HEK293 (cell line): ENCODE measurements around the gene ABCB9.

Source experiments
- REST ChIP-seq: fragments of 450-650 bp; formaldehyde crosslinking; IDR thresholded peaks from 2 replicates; pipeline ENCODE4 v1.5.1; 2016; ENCODE audit warnings: missing biosample characterization, missing genetic modification characterization
- SCRT1 ChIP-seq: fragments of 450-650 bp; formaldehyde crosslinking; IDR thresholded peaks from 2 replicates; pipeline ENCODE4 v1.5.1; 2016; ENCODE audit warnings: missing biosample characterization, missing genetic modification characterization, borderline replicate concordance
- SETDB1 ChIP-seq: IDR thresholded peaks from one replicate; pipeline ENCODE4 v1.6.1; 2017; ENCODE audit warnings: mild to moderate bottlenecking, low read length, moderate library complexity, mixed read lengths; ENCODE audit not compliant: insufficient read length
- WT1 ChIP-seq: fragments of 450-650 bp; formaldehyde crosslinking; IDR thresholded peaks from 2 replicates; pipeline ENCODE4 v1.5.1; 2016; ENCODE audit warnings: missing biosample characterization, missing genetic modification characterization
- ZBTB20 ChIP-seq: fragments of 450-650 bp; formaldehyde crosslinking; IDR thresholded peaks from 2 replicates; pipeline ENCODE4 v1.5.1; 2016; ENCODE audit warnings: missing biosample characterization, missing genetic modification characterization
- ZBTB44 ChIP-seq: fragments of 450-650 bp; IDR thresholded peaks from 2 replicates; pipeline ENCODE4 v1.5.1; 2018; ENCODE audit warnings: missing biosample characterization, mild to moderate bottlenecking, missing genetic modification characterization
- ZBTB48 ChIP-seq: fragments of 450-650 bp; formaldehyde crosslinking; IDR thresholded peaks from 2 replicates; pipeline ENCODE4 v1.5.1; 2016; ENCODE audit warnings: missing biosample characterization, missing genetic modification characterization
- ZNF155 ChIP-seq: fragments of 450-650 bp; formaldehyde crosslinking; IDR thresholded peaks from 2 replicates; pipeline ENCODE4 v1.5.1; 2016; ENCODE audit warnings: missing biosample characterization, missing genetic modification characterization
- ZNF23 ChIP-seq: fragments of 450-650 bp; formaldehyde crosslinking; IDR thresholded peaks from 2 replicates; pipeline ENCODE4 v1.5.1; 2016; ENCODE audit warnings: missing biosample characterization, missing genetic modification characterization, borderline replicate concordance
- ZNF302 ChIP-seq: fragments of 450-650 bp; formaldehyde crosslinking; IDR thresholded peaks from 2 replicates; pipeline ENCODE4 v1.5.1; 2016; ENCODE audit warnings: missing biosample characterization, missing genetic modification characterization, low read depth
- ZNF354C ChIP-seq: fragments of 450-650 bp; formaldehyde crosslinking; IDR thresholded peaks from 2 replicates; pipeline ENCODE4 v1.5.1; 2016; ENCODE audit warnings: missing biosample characterization, missing genetic modification characterization, low read depth, borderline replicate concordance
- ZNF416 ChIP-seq: fragments of 450-650 bp; formaldehyde crosslinking; IDR thresholded peaks from 2 replicates; pipeline ENCODE4 v1.5.1; 2016; ENCODE audit warnings: missing biosample characterization, missing genetic modification characterization
- ZNF473 ChIP-seq: fragments of 450-650 bp; formaldehyde crosslinking; IDR thresholded peaks from 2 replicates; pipeline ENCODE4 v1.5.1; 2017; ENCODE audit warnings: missing biosample characterization, missing genetic modification characterization
- ZNF48 ChIP-seq: fragments of 450-650 bp; formaldehyde crosslinking; IDR thresholded peaks from 2 replicates; pipeline ENCODE4 v1.5.1; 2016; ENCODE audit warnings: missing biosample characterization, missing genetic modification characterization
- ZNF555 ChIP-seq: fragments of 450-650 bp; formaldehyde crosslinking; conservative IDR thresholded peaks from 2 replicates; pipeline ENCODE4 v1.5.1; 2017; ENCODE audit warnings: missing biosample characterization, mild to moderate bottlenecking, missing genetic modification characterization, inconsistent platforms
- ZNF560 ChIP-seq: fragments of 450-650 bp; formaldehyde crosslinking; IDR thresholded peaks from 2 replicates; pipeline ENCODE4 v1.5.1; 2017; ENCODE audit warnings: missing biosample characterization, missing genetic modification characterization, borderline replicate concordance
- ZNF596 ChIP-seq: fragments of 450-650 bp; IDR thresholded peaks from 2 replicates; pipeline ENCODE4 v1.5.0; 2018; ENCODE audit warnings: missing biosample characterization, mild to moderate bottlenecking, missing genetic modification characterization, moderate library complexity
- ZNF621 ChIP-seq: fragments of 450-650 bp; formaldehyde crosslinking; IDR thresholded peaks from 2 replicates; pipeline ENCODE4 v1.5.1; 2017; ENCODE audit warnings: missing biosample characterization, missing genetic modification characterization
- ZNF660 ChIP-seq: fragments of 450-650 bp; IDR thresholded peaks from 2 replicates; pipeline ENCODE4 v1.5.1; 2018; ENCODE audit warnings: missing biosample characterization, mild to moderate bottlenecking, missing genetic modification characterization
- ZNF701 ChIP-seq: fragments of 450-650 bp; formaldehyde crosslinking; IDR thresholded peaks from 2 replicates; pipeline ENCODE4 v1.5.1; 2016; ENCODE audit warnings: missing biosample characterization, missing genetic modification characterization
- ZNF830 ChIP-seq: fragments of 450-650 bp; IDR thresholded peaks from 2 replicates; pipeline ENCODE4 v1.5.0; 2018; ENCODE audit warnings: missing biosample characterization, missing genetic modification characterization, low read depth, mild to moderate bottlenecking, moderate library complexity
- ZSCAN30 ChIP-seq: fragments of 450-650 bp; IDR thresholded peaks from 2 replicates; pipeline ENCODE4 v1.5.1; 2018; ENCODE audit warnings: missing biosample characterization, mild to moderate bottlenecking, missing genetic modification characterization, moderate library complexity
- TF ChIP-seq, protein P1 (sequence below): fragments of 450-650 bp; formaldehyde crosslinking; IDR thresholded peaks from 2 replicates; pipeline ENCODE4 v1.5.1; 2016; ENCODE audit warnings: missing biosample characterization, missing genetic modification characterization
- TF ChIP-seq, protein P2 (sequence below): fragments of 450-650 bp; formaldehyde crosslinking; IDR thresholded peaks from 2 replicates; pipeline ENCODE4 v1.5.1; 2016; ENCODE audit warnings: missing biosample characterization, missing genetic modification characterization
- TF ChIP-seq, protein P3 (sequence below): fragments of 450-650 bp; formaldehyde crosslinking; optimal IDR thresholded peaks from 2 replicates; pipeline ENCODE3; 2016; ENCODE audit warnings: missing biosample characterization, mild to moderate bottlenecking, missing genetic modification characterization
- TF ChIP-seq, protein P4 (sequence below): fragments of 450-650 bp; formaldehyde crosslinking; IDR thresholded peaks from 2 replicates; pipeline ENCODE4 v1.5.1; 2016; ENCODE audit warnings: missing biosample characterization, missing genetic modification characterization, borderline replicate concordance
- TF ChIP-seq, protein P5 (sequence below): fragments of 450-650 bp; formaldehyde crosslinking; IDR thresholded peaks from 2 replicates; pipeline ENCODE4 v1.5.1; 2017; ENCODE audit warnings: missing biosample characterization, missing genetic modification characterization

ABCB9 gene

GRCh38 chr12:122880668-122881067 lies 85.6 kb downstream of the ABCB9 start (continued):
- TF ChIP-seq REST (no peak), ZNF596 (tag by site-specific recombination) (no peak), ZNF302 (no peak), ZNF354C (tag by site-specific recombination) (no peak), ZBTB44 (tag by site-specific recombination) (peak; percentile 90), ZNF473 (tag by site-specific recombination) (no peak), ZNF830 (no peak), SCRT1 (tag by site-specific recombination) (no peak), ZNF23 (tag by site-specific recombination) (no peak), ZNF555 (no peak), ZNF621 (tag by site-specific recombination) (no peak), ZNF560 (tag by site-specific recombination) (no peak), ZNF155 (tag by site-specific recombination) (no peak), ZNF701 (tag by site-specific recombination) (no peak), ZBTB20 (tag by site-specific recombination) (no peak), ZNF660 (tag by site-specific recombination) (peak; percentile 52; the same call in 1 of the 2 replicates), SETDB1 (no peak), ZNF416 (tag by site-specific recombination) (no peak), WT1 (tag by site-specific recombination) (no peak), ZBTB48 (tag by site-specific recombination) (no peak), ZSCAN30 (tag by site-specific recombination) (peak; percentile 57; the same call in 1 of the 2 replicates), ZNF48 (tag by site-specific recombination) (no peak)
- TF ChIP-seq, protein P1, sequence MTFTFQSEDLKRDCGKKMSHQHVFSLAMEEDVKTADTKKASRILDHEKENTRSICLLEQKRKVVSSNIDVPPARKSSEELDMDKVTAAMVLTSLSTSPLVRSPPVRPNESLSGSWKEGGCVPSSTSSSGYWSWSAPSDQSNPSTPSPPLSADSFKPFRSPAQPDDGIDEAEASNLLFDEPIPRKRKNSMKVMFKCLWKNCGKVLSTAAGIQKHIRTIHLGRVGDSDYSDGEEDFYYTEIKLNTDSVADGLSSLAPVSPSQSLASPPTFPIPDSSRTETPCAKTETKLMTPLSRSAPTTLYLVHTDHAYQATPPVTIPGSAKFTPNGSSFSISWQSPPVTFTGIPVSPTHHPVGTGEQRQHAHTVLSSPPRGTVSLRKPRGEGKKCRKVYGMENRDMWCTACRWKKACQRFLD = no peak
- TF ChIP-seq, protein P2, sequence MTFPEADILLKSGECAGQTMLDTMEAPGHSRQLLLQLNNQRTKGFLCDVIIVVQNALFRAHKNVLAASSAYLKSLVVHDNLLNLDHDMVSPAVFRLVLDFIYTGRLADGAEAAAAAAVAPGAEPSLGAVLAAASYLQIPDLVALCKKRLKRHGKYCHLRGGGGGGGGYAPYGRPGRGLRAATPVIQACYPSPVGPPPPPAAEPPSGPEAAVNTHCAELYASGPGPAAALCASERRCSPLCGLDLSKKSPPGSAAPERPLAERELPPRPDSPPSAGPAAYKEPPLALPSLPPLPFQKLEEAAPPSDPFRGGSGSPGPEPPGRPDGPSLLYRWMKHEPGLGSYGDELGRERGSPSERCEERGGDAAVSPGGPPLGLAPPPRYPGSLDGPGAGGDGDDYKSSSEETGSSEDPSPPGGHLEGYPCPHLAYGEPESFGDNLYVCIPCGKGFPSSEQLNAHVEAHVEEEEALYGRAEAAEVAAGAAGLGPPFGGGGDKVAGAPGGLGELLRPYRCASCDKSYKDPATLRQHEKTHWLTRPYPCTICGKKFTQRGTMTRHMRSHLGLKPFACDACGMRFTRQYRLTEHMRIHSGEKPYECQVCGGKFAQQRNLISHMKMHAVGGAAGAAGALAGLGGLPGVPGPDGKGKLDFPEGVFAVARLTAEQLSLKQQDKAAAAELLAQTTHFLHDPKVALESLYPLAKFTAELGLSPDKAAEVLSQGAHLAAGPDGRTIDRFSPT (tag by site-specific recombination) = no peak
- TF ChIP-seq, protein P3, sequence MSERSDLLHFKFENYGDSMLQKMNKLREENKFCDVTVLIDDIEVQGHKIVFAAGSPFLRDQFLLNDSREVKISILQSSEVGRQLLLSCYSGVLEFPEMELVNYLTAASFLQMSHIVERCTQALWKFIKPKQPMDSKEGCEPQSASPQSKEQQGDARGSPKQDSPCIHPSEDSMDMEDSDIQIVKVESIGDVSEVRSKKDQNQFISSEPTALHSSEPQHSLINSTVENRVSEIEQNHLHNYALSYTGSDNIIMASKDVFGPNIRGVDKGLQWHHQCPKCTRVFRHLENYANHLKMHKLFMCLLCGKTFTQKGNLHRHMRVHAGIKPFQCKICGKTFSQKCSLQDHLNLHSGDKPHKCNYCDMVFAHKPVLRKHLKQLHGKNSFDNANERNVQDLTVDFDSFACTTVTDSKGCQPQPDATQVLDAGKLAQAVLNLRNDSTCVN (tag by site-specific recombination) = no peak
- TF ChIP-seq, protein P4, sequence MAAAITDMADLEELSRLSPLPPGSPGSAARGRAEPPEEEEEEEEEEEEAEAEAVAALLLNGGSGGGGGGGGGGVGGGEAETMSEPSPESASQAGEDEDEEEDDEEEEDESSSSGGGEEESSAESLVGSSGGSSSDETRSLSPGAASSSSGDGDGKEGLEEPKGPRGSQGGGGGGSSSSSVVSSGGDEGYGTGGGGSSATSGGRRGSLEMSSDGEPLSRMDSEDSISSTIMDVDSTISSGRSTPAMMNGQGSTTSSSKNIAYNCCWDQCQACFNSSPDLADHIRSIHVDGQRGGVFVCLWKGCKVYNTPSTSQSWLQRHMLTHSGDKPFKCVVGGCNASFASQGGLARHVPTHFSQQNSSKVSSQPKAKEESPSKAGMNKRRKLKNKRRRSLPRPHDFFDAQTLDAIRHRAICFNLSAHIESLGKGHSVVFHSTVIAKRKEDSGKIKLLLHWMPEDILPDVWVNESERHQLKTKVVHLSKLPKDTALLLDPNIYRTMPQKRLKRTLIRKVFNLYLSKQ (tag by site-specific recombination) = no peak
- TF ChIP-seq, protein P5, sequence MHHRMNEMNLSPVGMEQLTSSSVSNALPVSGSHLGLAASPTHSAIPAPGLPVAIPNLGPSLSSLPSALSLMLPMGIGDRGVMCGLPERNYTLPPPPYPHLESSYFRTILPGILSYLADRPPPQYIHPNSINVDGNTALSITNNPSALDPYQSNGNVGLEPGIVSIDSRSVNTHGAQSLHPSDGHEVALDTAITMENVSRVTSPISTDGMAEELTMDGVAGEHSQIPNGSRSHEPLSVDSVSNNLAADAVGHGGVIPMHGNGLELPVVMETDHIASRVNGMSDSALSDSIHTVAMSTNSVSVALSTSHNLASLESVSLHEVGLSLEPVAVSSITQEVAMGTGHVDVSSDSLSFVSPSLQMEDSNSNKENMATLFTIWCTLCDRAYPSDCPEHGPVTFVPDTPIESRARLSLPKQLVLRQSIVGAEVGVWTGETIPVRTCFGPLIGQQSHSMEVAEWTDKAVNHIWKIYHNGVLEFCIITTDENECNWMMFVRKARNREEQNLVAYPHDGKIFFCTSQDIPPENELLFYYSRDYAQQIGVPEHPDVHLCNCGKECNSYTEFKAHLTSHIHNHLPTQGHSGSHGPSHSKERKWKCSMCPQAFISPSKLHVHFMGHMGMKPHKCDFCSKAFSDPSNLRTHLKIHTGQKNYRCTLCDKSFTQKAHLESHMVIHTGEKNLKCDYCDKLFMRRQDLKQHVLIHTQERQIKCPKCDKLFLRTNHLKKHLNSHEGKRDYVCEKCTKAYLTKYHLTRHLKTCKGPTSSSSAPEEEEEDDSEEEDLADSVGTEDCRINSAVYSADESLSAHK (tag by site-specific recombination) = no peak
